ENCODE data around the gene KLHL24. TPM values are rescaled to one million over a fixed set of nuclear protein-coding genes. Genes with fewer than 3 reads are reported as not detected.

Gene KLHL24
- total RNA-seq, 1 experiment from 2014 or later, result 17.7 TPM

DNA sequence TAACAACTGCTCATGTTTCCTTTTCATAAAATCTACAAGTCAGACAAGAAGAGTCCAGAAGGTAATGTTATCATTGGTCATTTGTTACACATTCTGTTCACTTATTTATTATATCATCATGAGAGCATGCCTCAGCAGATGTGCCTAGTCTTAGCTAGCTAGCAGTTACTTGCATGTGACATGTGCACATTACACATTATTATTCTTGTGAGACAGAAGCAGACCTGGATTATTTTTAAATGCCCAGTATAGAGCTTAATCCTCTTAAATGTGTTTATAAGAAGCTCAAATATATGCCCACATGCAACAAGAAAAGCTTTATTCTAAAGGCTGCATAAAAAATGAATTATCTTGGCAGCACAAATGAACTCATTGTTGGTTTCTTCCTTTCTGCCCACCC lies 74.8 kb downstream of the KLHL24 start:
- no peak overlapping the region for H4K8ac ChIP-seq (replicated peaks; ENCODE audit: insufficient read length, low read depth, low read length)
- peaks cover 25% of the 10 kb centered on the region; the same call in 1 of the 2 replicates for H3K79me2 ChIP-seq (ENCODE audit: insufficient read depth, low read length)
- H2BK120ac ChIP-seq (ENCODE audit: low read depth, low read length, poor library complexity, severe bottlenecking), result no peak overlapping the region
- no peak overlapping the region for H3K27ac ChIP-seq (ENCODE audit: insufficient read length, low read depth, low read length)
- peaks cover 7% of the 10 kb centered on the region for H3K79me1 ChIP-seq (ENCODE audit: insufficient read depth, low read depth, low read length, poor library complexity, severe bottlenecking)
- H3K23me2 ChIP-seq (ENCODE audit: insufficient read length, low read depth, low read length, poor library complexity, severe bottlenecking), result no peaks in the 10 kb centered on the region
- no peak overlapping the region for H3K18ac ChIP-seq (ENCODE audit: insufficient read length, low read depth, low read length)
- no peak overlapping the region for H2BK5ac ChIP-seq (ENCODE audit: insufficient read length, low read length)
- H3K9ac ChIP-seq (ENCODE audit: extremely low read depth, insufficient read length, low read length), result no peak overlapping the region
- Mint-ChIP-seq H3K9me3 (no peaks in the 10 kb centered on the region), H3K36me3 (ENCODE audit: insufficient read depth in 1 of 3, low read depth in 3 of 3) (peaks cover 2 to 22% (median 8%) of the 10 kb centered on the region in 3 experiments; a peak in 6 of 7 replicates), H3K27me3 (ENCODE audit: low read depth) (no peaks in the 10 kb centered on the region), H3K4me1 (no peaks in the 10 kb centered on the region), H3K27ac (no peak overlapping the region), H3K4me3 (no peak overlapping the region)
- no peak overlapping the region for H3K14ac ChIP-seq (ENCODE audit: insufficient read depth, low read length)
- H3K56ac ChIP-seq (ENCODE audit: insufficient read length, low read depth, low read length), result no peak overlapping the region
- DNase-seq, result no peak
- H2BK12ac ChIP-seq (ENCODE audit: insufficient read length, low read depth, low read length), result no peak overlapping the region
- no peaks in the 10 kb centered on the region for H3K4me1 ChIP-seq (ENCODE audit: insufficient read depth, low read length)
- no peaks in the 10 kb centered on the region for H3K9me3 ChIP-seq (ENCODE audit: control insufficient read depth, low read depth, low read length)
- H3K23ac ChIP-seq (ENCODE audit: insufficient read length, low read depth, low read length), result no peak overlapping the region
- H2BK20ac ChIP-seq (ENCODE audit: low read depth, low read length, poor library complexity, severe bottlenecking), result no peak overlapping the region
- H4K20me1 ChIP-seq (ENCODE audit: control insufficient read depth, insufficient read depth, insufficient read length), result no peaks in the 10 kb centered on the region
- no peaks in the 10 kb centered on the region for H3K27me3 ChIP-seq (ENCODE audit: insufficient read depth, low read length)
- no peak overlapping the region for H2AK5ac ChIP-seq (ENCODE audit: insufficient read length, low read length)
- no peak overlapping the region for H3K4ac ChIP-seq (ENCODE audit: low read depth, low read length)
- no peak overlapping the region for H4K5ac ChIP-seq (ENCODE audit: insufficient read length, low read depth, low read length)
- no peak overlapping the region for H3T11ph ChIP-seq (ENCODE audit: low read length)
- H4K91ac ChIP-seq (ENCODE audit: insufficient read length, low read depth, low read length), result no peak overlapping the region
- H2AFZ ChIP-seq (ENCODE audit: low read length), result no peak overlapping the region
- H2BK15ac ChIP-seq (ENCODE audit: low read depth, low read length), result no peak overlapping the region
- no peak overlapping the region for H3K4me2 ChIP-seq (ENCODE audit: insufficient read depth, insufficient read length, low read length)
- TF ChIP-seq, protein P1, sequence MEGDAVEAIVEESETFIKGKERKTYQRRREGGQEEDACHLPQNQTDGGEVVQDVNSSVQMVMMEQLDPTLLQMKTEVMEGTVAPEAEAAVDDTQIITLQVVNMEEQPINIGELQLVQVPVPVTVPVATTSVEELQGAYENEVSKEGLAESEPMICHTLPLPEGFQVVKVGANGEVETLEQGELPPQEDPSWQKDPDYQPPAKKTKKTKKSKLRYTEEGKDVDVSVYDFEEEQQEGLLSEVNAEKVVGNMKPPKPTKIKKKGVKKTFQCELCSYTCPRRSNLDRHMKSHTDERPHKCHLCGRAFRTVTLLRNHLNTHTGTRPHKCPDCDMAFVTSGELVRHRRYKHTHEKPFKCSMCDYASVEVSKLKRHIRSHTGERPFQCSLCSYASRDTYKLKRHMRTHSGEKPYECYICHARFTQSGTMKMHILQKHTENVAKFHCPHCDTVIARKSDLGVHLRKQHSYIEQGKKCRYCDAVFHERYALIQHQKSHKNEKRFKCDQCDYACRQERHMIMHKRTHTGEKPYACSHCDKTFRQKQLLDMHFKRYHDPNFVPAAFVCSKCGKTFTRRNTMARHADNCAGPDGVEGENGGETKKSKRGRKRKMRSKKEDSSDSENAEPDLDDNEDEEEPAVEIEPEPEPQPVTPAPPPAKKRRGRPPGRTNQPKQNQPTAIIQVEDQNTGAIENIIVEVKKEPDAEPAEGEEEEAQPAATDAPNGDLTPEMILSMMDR (conservative IDR thresholded peaks at IDR 0.05), result no peak

Measured in H9 (cell line).